SK-N-DZ (cell line): ENCODE data around the gene SPDYE3.
"Not testable (repeated sequence)": the region's sequence is repeated elsewhere in the genome, so short reads cannot be mapped to it uniquely, and the experiment has no call there.

Source experiments
- DNase-seq: peaks from one replicate; pipeline ENCODE4 v3.0.0-alpha.2; 2015; ENCODE audit warnings: low spot score

The SPDYE3 gene

GRCh38 chr7:100287191-100287969 is 20.1 kb upstream of the SPDYE3 start:
- not testable (repeated sequence) for DNase-seq

GRCh38 chr7:100288258-100288657 is 19.2 kb upstream of the SPDYE3 start:
- not testable (repeated sequence) for DNase-seq

GRCh38 chr7:100292162-100292561 is 15.3 kb upstream of the SPDYE3 start:
- not testable (repeated sequence) for DNase-seq

- DNase-seq, result not testable (repeated sequence)
Observed at GRCh38 chr7:100295269-100295668, 12.2 kb upstream of the SPDYE3 start.

- DNase-seq, result not testable (repeated sequence)
Observed at GRCh38 chr7:100297852-100298631, 9.5 kb upstream of the SPDYE3 start.

GRCh38 chr7:100298632-100298895 is 8.9 kb upstream of the SPDYE3 start:
- DNase-seq, result not testable (repeated sequence)

GRCh38 chr7:100304526-100304925 is 3.0 kb upstream of the SPDYE3 start:
- DNase-seq, result not testable (repeated sequence)

- not testable (repeated sequence) for DNase-seq
Observed at GRCh38 chr7:100318329-100318728, 10.8 kb downstream of the SPDYE3 start.

- not testable (repeated sequence) for DNase-seq
Observed at GRCh38 chr7:100321648-100322047, 14.1 kb downstream of the SPDYE3 start.

GRCh38 chr7:100324194-100324593 is 16.7 kb downstream of the SPDYE3 start:
- not testable (repeated sequence) for DNase-seq

GRCh38 chr7:100325671-100326070 is 18.2 kb downstream of the SPDYE3 start:
- DNase-seq, result not testable (repeated sequence)

GRCh38 chr7:100326914-100327313 is 19.4 kb downstream of the SPDYE3 start:
- not testable (repeated sequence) for DNase-seq

- peak; percentile 96 for DNase-seq
Observed at GRCh38 chr7:100335566-100336466, 28.3 kb downstream of the SPDYE3 start.

- not testable (repeated sequence) for DNase-seq
Observed at GRCh38 chr7:100338083-100338696, 30.7 kb downstream of the SPDYE3 start.

GRCh38 chr7:100341286-100341685 is 33.8 kb downstream of the SPDYE3 start:
- DNase-seq, result peak; percentile 0

GRCh38 chr7:100342765-100343164 is 35.3 kb downstream of the SPDYE3 start:
- peak; percentile 0 for DNase-seq

- DNase-seq, result peak; percentile 0
Observed at GRCh38 chr7:100344124-100344559, 36.6 kb downstream of the SPDYE3 start.

- DNase-seq, result peak; percentile 47
Observed at GRCh38 chr7:100344560-100345287, 37.2 kb downstream of the SPDYE3 start.

- peak; percentile 62 for DNase-seq
Observed at GRCh38 chr7:100345288-100345672, 37.8 kb downstream of the SPDYE3 start.

GRCh38 chr7:100346921-100347320 is 39.4 kb downstream of the SPDYE3 start:
- no peak for DNase-seq

GRCh38 chr7:100348805-100349204 is 41.3 kb downstream of the SPDYE3 start:
- no peak for DNase-seq
